GM19238 (cell line): ENCODE data around the gene CSNK1G3.

Experiments used
- DNase-seq: peaks from one replicate; pipeline ENCODE4 v3.0.0; 2011; ENCODE audit warnings: low spot score; ENCODE audit not compliant: insufficient read length

Gene CSNK1G3

GRCh38 chr5:123639244-123639643 lies 127.3 kb downstream of the CSNK1G3 start:
- DNase-seq = no peak

GRCh38 chr5:123645024-123645603 lies 133.1 kb downstream of the CSNK1G3 start:
- no peak for DNase-seq

- no peak for DNase-seq
Observed at GRCh38 chr5:123647066-123647465, 135.1 kb downstream of the CSNK1G3 start.

- DNase-seq = no peak
Observed at GRCh38 chr5:123651234-123651633, 139.3 kb downstream of the CSNK1G3 start.

GRCh38 chr5:123659011-123659410 lies 147.0 kb downstream of the CSNK1G3 start:
- no peak for DNase-seq

- no peak for DNase-seq
Observed at GRCh38 chr5:123659495-123659894, 147.5 kb downstream of the CSNK1G3 start.

- DNase-seq = no peak
Observed at GRCh38 chr5:123664961-123665360, 153.0 kb downstream of the CSNK1G3 start.

GRCh38 chr5:123665822-123666371 lies 153.9 kb downstream of the CSNK1G3 start:
- no peak for DNase-seq
